Stimulated activated CD4-positive, alpha-beta T cell treated with anti-CD3 and anti-CD28 coated beads, Interleukin-4, amount 100 ng/mL, for 1 hour (primary cell): ENCODE measurements around the gene CLTC.

Experiments used
- DNase-seq: peaks from one replicate; pipeline ENCODE4 v3.0.0-alpha.2; 2020

Gene CLTC

GRCh38 chr17:59733697-59734096 lies 114.0 kb downstream of the CLTC start:
- no peak for DNase-seq

- no peak for DNase-seq
Measured at GRCh38 chr17:59734226-59734625, 114.5 kb downstream of the CLTC start.

GRCh38 chr17:59737324-59737723 lies 117.6 kb downstream of the CLTC start:
- DNase-seq, result no peak

GRCh38 chr17:59743842-59744241 lies 124.1 kb downstream of the CLTC start:
- no peak for DNase-seq

- DNase-seq, result no peak
Measured at GRCh38 chr17:59745040-59745439, 125.3 kb downstream of the CLTC start.
